Measurements from ENCODE around the gene PACRG. TPM values are rescaled to one million over a fixed set of nuclear protein-coding genes. Genes with fewer than 3 reads are reported as not detected.

PACRG gene
- total RNA-seq, 1 donor from 2014 or later = 11.5 TPM

DNA sequence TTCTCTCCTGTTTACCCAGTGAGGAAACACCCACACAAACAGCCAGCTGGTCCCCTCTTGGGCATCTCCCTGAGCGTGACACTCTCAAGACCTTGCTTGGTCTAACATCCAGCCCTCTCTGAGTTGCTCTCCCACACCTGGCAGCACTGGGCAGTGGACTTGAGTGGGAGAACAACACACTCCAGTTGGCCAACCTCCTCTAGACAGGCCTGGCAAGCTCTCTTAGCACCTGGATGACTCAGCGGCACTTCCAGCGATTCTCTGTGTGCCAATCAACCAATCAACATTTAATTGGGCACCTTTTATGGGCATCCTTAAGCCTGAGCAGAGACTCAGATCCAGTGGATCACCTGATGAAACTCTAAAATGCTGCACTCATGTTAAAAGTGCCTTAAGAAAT is 610.2 kb downstream of the PACRG start:
- no peak for DNase-seq

DNA sequence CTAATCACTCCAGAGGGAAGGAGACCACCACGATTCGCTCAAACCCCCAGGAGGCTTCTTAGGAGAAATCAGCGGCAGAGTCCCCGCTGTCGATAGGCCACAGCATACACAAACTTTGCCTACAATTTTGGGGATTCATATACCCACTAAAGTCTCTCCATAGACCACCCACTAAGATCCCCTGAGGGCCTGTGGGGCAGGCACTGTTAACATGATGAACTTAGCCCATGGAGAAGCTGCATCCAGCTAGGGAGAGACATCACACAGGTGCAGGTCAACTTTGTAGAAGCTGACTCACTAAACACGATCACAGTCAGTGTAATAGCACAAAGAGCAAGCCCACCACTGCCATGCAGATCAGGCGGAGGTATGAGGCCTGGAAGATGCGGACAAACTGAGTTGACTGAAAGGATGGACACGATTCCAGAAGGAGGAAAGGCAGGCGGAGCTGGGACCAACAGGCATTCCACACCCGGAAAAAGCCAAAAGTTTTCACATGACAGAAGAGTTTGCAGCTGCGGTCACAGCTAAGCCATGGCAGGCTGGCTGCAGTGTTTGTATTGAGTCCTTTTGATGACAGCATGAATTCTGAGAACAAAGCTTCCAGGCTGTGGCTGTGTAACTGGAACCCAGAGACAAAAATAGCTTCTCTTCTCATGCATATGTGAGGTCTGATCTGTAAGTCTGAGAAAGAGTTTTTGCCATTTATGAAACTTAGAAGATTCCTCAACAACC is 611.1 kb downstream of the PACRG start:
- peak; percentile 96 for DNase-seq

DNA sequence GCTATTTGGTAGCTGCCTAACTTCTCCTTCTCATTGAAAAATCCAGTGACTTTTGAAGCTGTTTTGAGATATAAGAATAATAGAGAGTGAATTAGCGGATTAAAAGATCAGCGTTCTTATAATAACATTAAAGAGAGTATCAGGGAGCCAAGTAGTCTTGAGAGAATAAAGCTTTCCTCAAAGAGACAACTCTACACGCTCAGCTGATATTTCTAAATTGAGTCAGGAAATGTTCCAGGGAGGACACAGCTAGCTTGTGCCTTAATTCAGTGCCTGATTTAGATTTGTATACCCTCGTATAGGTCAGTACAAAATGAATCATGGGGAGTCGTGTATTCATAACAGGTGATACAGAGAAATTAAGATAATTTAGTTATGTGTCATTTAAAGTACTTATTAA is 611.7 kb downstream of the PACRG start:
- no peak for DNase-seq

DNA sequence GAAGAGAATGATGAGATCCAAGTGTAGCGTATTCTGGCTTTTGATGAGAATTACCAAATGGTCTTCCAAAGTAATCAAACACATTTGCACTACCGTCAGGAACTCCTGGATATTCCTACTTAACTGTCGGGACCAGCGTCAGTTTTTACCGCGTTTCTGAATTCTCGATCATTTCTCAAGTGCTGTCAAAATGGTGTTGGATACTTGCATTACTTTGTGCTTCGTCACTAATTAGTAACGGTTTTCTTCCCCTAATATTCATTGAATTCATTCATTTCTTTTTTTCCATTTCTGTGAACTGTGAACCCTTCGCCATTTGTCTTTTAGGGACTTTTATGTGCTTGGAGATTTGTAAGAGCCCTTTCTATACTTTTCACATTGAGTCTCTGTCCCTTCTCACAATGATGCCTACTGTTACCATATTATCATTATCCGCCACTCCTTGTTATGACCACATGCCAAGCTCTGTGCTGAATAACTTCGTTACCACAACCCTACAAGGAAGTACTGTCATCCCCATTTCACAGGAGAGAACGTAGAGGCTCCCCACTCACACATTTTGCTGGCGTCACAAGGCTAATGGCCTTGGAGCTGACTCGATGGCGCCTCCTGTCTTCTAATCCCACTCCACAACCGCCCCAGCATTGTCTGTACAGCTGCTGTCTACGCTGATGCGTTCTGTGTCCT is 612.6 kb downstream of the PACRG start:
- no peak for DNase-seq

DNA sequence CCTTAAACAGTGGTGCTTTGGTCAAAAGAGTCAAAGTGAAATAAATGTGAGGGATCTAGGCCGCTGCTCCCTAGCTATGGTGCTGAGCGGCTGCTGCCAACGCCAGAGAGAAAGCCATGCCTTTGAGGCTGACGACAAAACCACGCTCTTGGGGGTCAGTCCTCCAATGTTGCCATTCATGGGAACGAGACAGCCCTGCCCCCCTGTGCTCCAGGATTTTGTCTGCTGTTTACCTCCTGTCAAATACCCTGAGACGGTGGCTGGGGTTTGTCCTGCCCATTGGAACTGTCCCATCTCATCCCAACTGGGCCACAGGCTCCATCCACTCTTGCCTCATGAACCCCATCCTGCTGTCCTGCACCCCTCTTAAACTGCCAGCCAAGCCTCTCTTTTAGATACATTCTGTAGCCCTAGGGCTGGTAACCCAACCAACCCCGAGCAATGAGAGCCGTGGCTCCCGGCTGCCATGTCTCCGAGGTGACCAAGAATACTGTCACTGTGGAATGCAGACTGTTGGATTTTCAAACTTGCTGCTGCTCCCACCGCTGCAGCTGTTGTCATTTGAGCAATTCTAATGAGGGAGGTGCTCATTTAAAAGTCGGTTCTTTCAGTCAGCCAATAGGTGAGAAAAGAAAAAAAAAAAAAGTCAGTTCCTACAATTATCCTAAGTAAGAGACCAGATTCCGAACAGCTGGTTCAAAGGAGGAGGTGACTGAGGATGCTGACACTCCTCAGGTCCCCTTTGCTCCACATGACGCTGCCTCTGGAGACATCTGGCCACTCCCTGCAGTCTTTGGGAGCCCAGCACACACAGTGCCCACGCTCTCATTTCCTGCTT is 613.7 kb downstream of the PACRG start:
- DNase-seq = peak; percentile 76

DNA sequence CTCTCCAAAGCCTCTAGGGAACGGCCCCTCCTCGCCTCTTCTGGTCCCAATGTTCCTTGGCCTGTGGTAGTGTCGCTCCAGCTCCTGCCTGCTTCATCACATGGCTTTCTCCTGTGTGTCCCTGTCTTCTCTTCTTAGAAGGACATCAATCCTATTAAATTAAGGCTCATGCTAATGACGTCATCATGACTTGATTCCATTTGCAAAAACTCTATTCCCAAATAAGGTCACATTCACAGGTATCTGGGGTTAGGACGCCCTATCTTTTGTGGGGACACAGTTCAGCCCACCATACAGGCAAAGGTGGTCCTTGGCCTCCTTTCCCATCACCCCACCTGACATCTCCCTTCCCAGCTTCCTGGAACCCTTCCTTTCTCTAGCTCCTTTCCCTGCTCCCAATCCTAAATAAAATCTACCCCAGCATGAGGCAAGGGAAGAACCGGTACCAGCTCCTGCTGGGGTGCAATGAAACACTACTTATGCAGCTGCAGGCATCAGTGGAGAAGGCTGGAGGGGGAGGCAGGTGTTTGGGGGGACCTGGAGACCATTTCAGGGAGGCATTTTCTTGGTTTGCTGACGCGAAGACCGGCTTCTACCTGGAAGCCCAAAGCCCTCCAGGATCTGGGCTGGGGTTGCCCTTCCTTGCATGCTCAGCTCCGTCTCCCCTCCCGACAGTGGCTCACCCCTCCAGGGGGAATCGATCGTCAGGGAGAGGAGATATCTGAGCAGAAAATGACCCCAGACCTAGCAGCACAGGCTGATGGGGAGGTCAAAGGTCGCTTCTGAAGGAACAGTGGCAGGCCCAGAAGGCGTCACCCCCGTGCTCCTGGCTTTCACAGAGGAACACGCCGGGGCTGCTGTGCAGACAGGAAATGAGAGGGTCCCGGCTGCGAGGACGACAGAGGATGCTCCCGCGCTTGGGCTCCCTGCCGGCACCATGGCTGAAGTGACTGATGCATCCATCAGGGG is 615.1 kb downstream of the PACRG start:
- no peak for DNase-seq

DNA sequence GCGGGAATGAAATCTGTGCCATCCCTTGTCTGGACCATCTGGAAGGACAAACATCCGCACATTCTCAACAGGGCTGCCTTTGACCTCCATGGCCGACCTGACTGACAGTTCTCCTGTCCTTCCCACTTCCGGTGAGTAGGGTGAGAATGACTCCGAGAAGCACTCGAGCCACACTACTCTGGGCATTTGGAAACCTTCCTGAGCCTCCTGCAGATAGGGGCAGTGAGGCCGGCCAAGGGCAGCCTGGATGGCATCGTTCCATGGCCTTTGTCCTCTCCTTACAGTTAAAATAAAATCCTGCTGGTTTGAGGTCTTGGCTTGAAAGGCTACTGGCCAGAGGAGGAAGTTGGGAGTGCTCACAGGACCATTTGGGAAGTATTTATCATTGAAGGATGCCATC is 615.8 kb downstream of the PACRG start:
- DNase-seq = no peak

DNA sequence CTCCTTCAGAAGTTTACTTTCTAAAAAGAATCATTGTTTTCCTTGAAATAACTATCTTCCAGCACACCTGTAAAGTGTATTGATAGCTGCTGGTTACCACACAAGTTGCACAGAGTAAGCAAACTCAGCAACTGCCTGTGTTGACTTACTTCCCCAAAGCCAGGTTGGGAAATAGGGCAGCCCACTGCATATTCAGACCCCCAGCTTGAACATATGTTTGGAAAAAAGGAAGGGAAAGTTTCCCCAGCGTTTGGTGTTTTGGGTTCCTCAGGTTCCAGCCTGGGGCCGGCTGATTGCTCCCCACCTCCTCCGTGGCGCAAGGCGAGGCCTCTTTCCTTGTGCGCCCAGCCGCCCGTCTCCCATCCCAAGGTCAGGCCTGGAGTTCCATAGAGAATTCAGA is 616.6 kb downstream of the PACRG start:
- DNase-seq = no peak

DNA sequence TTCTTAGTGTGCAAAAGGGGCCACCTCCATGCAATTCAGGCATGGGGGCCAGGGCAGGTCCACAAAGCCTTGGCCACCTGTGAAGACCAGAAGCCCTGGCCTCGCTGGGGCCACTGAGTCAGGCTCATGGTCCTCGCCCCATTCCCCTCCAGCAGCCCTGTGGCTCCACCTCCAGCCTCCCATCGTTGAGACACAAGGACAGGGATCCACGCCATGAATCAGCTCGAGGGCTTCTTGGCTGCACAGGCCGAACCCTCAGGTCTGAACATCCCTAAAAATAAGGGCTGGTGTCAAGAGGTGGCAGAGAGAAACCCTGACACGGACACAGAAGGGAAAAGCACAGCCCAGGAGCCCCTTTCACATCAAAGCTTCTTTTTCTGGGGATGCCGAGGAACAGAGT is 618.2 kb downstream of the PACRG start:
- no peak for DNase-seq

DNA sequence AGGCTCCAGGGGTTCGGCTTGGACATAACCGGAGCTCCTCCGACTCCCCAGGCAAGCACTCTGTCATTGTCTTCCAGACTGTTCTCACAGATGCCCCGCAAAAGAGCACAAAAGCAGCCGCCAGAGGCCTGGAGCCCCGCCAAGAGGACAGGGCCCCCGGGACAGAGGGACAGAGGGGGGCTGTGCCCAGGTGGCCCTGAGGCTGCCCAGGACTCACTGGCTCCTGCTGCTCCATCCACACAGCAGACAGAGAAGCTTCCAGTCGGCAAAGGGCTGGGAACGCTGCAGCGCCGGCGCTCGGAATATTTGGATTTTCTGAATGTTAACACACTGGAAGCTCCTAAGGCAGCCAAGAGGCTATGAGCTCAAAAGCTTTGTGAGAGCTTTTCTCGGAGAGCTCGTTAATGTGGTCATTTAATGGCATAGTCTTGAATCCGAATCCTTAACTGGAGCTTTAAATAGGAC is 618.8 kb downstream of the PACRG start:
- peak; percentile 69 for DNase-seq

DNA sequence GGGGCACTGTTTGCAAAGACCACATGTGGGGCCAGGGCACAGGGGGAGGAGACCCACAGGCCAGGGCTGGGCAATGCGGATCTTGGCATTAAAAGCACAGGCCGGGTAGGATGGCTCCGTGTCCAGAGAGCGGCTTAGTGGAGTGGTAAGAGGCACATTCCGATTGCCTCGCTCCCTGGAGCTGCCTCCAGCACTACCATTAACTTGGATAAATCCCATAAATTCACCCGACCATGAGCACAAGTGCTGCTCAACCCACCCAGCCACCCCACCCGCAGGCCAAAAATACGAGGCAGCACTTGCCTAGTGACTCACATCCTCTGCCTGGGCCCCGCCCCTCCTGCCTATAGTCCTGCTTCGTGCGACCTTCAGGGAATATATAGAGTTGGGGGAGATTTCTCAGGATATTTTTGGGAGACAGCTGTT is 619.3 kb downstream of the PACRG start:
- peak; percentile 81 for DNase-seq

DNA sequence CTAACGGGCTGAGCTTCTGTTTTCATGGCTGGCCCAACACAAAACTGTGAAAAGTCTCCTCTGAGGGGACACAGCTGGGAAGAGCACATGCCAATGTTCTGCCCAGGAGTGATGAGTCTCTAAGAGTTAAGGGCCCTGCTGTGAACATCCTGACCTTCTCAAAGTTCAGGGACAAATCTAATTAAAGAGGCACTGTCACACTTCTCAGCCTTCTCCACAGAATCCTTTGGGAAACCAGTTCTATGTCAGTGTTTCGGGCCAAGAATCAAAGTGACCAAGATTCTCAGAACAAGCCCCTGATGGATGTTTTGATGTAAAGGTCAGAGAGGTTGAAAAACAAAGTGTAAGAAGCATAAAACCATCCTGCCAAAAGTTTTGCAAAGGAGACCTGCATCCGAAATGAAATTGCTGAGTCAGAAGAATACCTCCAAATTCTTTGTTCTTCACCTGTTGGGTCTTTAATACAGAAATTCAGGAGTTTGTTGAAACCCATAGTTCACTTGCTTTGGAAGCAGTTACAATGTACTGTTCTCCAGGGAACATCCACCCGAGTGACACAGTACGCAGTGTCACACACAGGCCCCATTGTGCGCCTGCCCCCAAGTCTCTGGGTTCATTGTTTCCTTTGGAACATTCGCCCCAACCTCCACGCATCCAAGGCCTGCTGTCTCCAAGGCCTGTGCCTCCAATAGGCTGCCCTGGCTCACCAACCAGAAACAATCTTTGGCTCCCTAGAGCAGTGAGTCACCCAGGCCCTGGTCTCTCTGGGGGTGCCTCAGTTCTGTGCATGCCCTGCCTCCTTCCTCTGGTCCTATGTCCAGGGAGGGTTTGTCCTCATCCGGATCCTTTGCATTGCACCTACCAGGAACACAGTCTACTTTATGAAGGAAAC is 621.3 kb downstream of the PACRG start:
- DNase-seq = no peak

DNA sequence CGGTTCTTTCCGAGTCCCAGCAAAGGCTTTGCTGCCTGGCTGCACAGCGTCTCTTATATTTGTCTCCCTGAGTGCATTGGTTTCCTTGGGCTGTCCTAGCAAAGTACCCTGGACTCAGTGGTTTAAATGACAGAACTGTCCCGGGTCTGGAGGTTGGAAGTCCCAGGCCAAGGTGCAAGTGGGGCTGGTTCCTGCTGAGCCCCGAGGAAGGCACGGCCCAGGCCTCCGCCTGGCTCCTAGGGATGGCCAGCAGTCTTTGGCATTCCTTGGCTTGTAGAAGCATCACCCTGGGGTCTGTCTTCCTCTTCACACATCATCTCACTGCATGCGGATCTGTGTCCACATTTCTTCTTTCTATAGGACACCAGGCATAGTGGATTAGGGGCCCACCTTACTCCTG is 621.9 kb downstream of the PACRG start:
- no peak for DNase-seq

DNA sequence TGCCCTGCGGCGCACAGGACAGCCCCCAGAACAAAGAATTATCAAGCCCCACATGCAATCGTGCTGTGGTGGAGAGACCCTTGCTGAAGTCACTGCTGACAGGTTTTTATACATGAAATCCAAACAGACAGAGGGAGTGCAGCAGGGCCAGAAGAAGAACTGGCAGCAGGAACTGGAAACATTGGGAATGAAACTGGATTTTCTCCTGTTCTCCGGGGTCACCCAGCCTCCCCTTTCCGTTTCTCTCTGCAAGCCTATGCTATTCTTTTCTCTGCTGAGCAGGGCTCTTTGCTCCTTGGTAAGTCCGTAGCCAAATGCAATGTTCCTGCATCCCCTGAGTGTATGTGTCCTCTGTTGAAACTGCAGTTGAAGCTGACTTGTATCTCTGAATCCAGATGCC is 623.2 kb downstream of the PACRG start:
- no peak for DNase-seq

DNA sequence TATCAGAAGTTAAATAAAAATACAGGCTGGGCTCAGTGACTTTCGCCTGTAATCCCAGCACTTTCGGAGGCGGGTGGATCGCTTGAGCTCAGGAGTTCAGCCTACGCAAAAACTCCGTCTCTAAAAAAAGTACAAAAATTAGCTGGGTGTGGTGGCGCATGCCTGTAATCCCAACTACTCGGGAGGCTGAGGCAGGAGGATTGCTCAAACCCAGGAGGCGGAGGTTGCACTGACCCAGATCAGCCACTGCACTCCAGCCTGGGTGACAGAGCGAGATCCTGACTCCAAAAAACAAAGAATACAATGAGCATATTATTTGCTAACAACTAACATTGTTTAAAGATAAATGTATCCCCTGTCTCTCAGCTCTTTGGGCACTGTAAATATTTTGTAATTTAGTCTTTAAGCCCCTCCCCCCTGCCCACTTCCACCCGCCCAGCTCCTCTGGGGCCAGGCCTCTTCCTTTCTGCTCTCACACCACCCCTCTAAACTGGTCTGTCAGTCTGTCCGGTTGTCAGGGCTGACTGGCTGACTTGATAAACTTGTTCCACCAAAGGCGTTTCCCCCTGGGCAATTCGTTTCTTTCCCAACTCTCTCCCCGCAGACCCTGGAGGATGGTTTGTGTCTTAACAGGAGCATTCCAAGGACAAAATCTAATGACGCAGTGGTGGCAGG is 624.4 kb downstream of the PACRG start:
- no peak for DNase-seq

DNA sequence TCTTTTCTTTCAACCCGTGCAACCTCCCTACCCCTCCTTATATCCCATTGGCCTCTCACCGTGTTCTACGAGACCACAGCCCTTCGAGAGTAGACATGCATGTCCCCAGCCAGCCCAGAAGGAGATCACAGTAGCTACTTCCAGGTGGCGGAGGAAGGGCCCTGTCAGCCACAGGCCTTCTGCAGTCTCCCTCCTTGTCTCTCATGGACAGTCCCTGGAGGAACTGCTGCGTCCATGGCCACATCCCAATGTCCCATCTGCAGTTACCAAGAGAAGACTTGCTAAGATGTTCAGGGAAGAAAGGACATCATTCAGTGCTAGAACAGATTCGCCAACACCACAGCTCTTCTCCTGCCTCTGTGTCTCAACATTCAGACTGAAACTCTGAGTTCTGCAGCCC is 625.2 kb downstream of the PACRG start:
- no peak for DNase-seq

DNA sequence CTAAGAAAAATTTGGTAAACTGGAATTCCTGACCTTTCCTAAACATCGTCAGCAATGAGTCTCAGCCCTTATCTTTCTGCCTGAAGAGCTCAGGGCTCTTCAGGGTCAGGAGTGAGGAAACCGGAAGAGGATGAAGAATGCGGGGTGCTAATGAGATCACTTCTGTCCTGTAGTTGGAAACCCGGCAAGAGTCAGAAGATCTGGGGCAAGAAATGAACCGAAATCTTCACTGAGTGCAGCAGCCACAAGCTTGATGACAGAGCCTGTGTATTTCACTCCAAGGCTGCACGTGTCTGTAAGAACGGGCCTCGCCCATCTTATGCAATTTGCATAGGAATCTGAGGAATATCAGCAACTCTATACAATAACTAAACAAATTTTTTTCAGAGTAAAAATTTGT is 626.3 kb downstream of the PACRG start:
- peak; percentile 33 for DNase-seq

DNA sequence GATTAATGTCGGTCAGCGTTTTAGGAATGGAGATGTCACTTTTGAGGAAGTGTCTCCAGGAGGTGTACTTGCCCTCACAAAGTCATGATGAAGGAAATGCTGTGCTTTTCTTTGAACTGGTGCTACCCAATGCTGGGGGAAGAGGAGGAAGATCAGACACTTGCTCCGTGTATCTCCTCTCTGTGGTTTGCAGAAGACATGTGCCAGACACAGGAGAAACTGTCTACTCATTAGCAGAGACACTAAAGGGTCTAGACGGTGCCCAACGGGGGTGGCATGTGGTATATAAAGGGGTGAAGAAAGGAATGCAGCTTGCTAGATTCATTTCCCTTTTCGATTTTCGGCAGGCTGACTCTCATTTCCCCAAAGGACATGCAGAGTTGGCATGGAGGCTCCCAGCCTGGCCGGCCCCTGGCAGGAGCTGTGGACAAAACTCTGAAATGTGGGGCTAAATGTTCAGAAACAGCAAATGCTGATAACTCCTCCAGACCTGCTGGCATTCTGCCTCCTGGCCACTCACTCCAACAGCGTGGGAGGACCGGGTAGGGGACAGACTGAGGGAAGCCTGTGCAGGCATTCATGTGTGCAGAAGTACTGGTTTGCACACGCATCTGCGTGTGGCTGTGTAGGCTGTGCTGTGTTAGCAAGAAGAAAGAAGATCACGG is 627.1 kb downstream of the PACRG start:
- DNase-seq = peak; percentile 53

DNA sequence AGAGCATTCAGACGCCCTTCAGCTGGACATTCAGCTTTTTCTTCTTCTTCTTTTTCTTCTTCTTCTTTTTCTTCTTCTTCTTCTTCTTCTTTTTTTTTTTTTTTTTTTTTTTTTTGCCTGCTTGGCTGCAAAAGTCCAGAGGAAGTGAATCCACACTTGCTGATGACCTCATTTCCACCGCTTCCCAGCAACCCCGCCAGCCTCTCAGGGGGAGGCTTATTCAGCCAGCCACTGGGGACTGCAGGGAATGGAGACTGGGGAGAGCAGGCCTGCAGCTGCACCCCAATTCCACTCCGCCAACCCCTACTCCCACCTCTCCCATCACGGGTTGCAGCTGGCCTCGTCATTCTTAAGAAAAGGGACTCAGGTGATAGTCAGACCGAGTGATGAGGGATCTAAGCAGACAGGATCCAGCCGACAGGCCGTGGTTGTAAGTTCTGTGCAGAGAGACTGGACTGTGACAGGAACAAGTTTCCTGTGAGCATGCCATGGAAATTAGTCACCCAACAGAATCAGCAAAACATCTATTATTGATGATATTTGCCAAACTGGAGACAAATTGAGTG is 627.7 kb downstream of the PACRG start:
- peak; percentile 44 for DNase-seq

Data from tongue (tissue), 2 donors.